Mucosa of rectum (tissue), 2 donors: Measurements from ENCODE around the gene ATAD3B.

Experiments
- H3K27ac ChIP-seq, 2 donors: one replicate each; pipeline ENCODE4 v1.7.0; 2013; ENCODE audit warnings: inconsistent platforms in 2 of 2, low read depth in 2 of 2, low read length in 2 of 2
- H3K27me3 ChIP-seq, 2 donors: one replicate each; pipeline ENCODE4 v1.7.0; 2013; ENCODE audit warnings: low read length in 2 of 2; ENCODE audit not compliant: control insufficient read depth in 2 of 2, insufficient read depth in 2 of 2
- H3K36me3 ChIP-seq, 2 donors: one replicate each; pipeline ENCODE4 v1.7.0; 2013; ENCODE audit warnings: low read length in 2 of 2; ENCODE audit not compliant: control insufficient read depth in 2 of 2, insufficient read depth in 2 of 2
- H3K4me1 ChIP-seq, 2 donors: one replicate each; pipeline ENCODE4 v1.7.0; 2013; ENCODE audit warnings: low read length in 2 of 2, mild to moderate bottlenecking in 1 of 2; ENCODE audit not compliant: control insufficient read depth in 2 of 2, insufficient read depth in 2 of 2
- H3K4me3 ChIP-seq, 2 donors: one replicate each; pipeline ENCODE4 v1.7.0; 2013; ENCODE audit warnings: low read length in 2 of 2
- H3K9ac ChIP-seq, 2 donors: one replicate each; pipeline ENCODE4 v1.7.0; 2013; ENCODE audit warnings: low read length in 2 of 2, low read depth in 1 of 2, mild to moderate bottlenecking in 1 of 2
- H3K9me3 ChIP-seq, 2 donors: one replicate each; pipeline ENCODE4 v1.7.0; 2013; ENCODE audit warnings: low read length in 2 of 2; ENCODE audit not compliant: control insufficient read depth in 2 of 2
- donor health status: healthy.
- donor health status: Normal muscosa, but diverticular disease.

The ATAD3B gene

GRCh38 chr1:1471389-1472052 lies at the start of gene ATAD3B:
ATAD3B (plus strand) TSS chr1:1471765; CDS start chr1:1471885, 120 bp downstream.
- H3K27me3 ChIP-seq: no peaks in the 10 kb centered on the region
- H3K36me3 ChIP-seq: no peaks in the 10 kb centered on the region
- H3K4me1 ChIP-seq: peaks cover 11 to 12% of the 10 kb centered on the region in 2 donors
- peak within 1 kb of the TSS; percentile 85 to 87 for H3K27ac ChIP-seq
- no peaks in the 10 kb centered on the region for H3K9me3 ChIP-seq
- H3K9ac ChIP-seq: peak within 1 kb of the TSS; percentile 78 to 81
- peak within 1 kb of the TSS; percentile 79 to 85 for H3K4me3 ChIP-seq

GRCh38 chr1:1421907-1422464 lies 49.6 kb upstream of the ATAD3B start:
- H3K4me1 ChIP-seq: peaks cover 0 to 3% of the 10 kb centered on the region in 2 donors
- no peak overlapping the region for H3K27ac ChIP-seq
- no peak overlapping the region for H3K4me3 ChIP-seq
- no peak overlapping the region for H3K9ac ChIP-seq
- no peaks in the 10 kb centered on the region for H3K36me3 ChIP-seq
- peaks cover 0 to 3% of the 10 kb centered on the region in 2 donors for H3K27me3 ChIP-seq
- no peaks in the 10 kb centered on the region for H3K9me3 ChIP-seq

- Histone ChIP-seq H3K36me3 (no peaks in the 10 kb centered on the region), H3K27me3 (peaks cover 0 to 3% of the 10 kb centered on the region in 2 donors), H3K9ac (no peak overlapping the region), H3K27ac (no peak overlapping the region), H3K9me3 (no peaks in the 10 kb centered on the region), H3K4me3 (no peak overlapping the region), H3K4me1 (peaks cover 0 to 3% of the 10 kb centered on the region in 2 donors)
Measured at GRCh38 chr1:1422465-1423244, 48.9 kb upstream of the ATAD3B start.

- no peak overlapping the region for H3K9ac ChIP-seq
- H3K4me3 ChIP-seq: no peak overlapping the region
- H3K9me3 ChIP-seq: no peaks in the 10 kb centered on the region
- no peak overlapping the region for H3K27ac ChIP-seq
- H3K36me3 ChIP-seq: no peaks in the 10 kb centered on the region
- peaks cover 0 to 3% of the 10 kb centered on the region in 2 donors for H3K4me1 ChIP-seq
- H3K27me3 ChIP-seq: peaks cover 0 to 5% of the 10 kb centered on the region in 2 donors
Measured at GRCh38 chr1:1423245-1423597, 48.3 kb upstream of the ATAD3B start.

- Histone ChIP-seq H3K4me1 (peaks cover 0 to 1% of the 10 kb centered on the region in 2 donors), H3K27me3 (peaks cover 2 to 6% of the 10 kb centered on the region in 2 donors), H3K36me3 (no peaks in the 10 kb centered on the region), H3K9ac (no peak overlapping the region), H3K4me3 (no peak overlapping the region), H3K9me3 (no peaks in the 10 kb centered on the region), H3K27ac (no peak overlapping the region)
Measured at GRCh38 chr1:1424707-1425106, 46.9 kb upstream of the ATAD3B start.

GRCh38 chr1:1425426-1425752 lies 46.2 kb upstream of the ATAD3B start:
- Histone ChIP-seq H3K4me3 (no peak overlapping the region), H3K27me3 (peaks cover 2 to 6% of the 10 kb centered on the region in 2 donors), H3K4me1 (peaks cover 0 to 4% of the 10 kb centered on the region in 2 donors), H3K9me3 (no peaks in the 10 kb centered on the region), H3K9ac (no peak overlapping the region), H3K36me3 (no peaks in the 10 kb centered on the region), H3K27ac (no peak overlapping the region)

GRCh38 chr1:1425753-1426495 lies 45.6 kb upstream of the ATAD3B start:
- H3K27me3 ChIP-seq: peaks cover 2 to 3% of the 10 kb centered on the region in 2 donors
- peaks cover 2 to 4% of the 10 kb centered on the region in 2 donors for H3K4me1 ChIP-seq
- H3K9ac ChIP-seq: no peak overlapping the region
- no peaks in the 10 kb centered on the region for H3K36me3 ChIP-seq
- H3K9me3 ChIP-seq: no peaks in the 10 kb centered on the region
- H3K4me3 ChIP-seq: no peak overlapping the region
- H3K27ac ChIP-seq: no peak overlapping the region

- no peaks in the 10 kb centered on the region for H3K9me3 ChIP-seq
- H3K4me3 ChIP-seq: no peak overlapping the region
- peaks cover 2 to 3% of the 10 kb centered on the region in 2 donors for H3K27me3 ChIP-seq
- no peak overlapping the region for H3K9ac ChIP-seq
- no peaks in the 10 kb centered on the region for H3K36me3 ChIP-seq
- H3K4me1 ChIP-seq: peaks cover 4 to 7% of the 10 kb centered on the region in 2 donors
- H3K27ac ChIP-seq: no peak overlapping the region
Measured at GRCh38 chr1:1426496-1427105, 45.0 kb upstream of the ATAD3B start.

- H3K4me3 ChIP-seq: no peak overlapping the region
- no peak overlapping the region for H3K9ac ChIP-seq
- no peaks in the 10 kb centered on the region for H3K36me3 ChIP-seq
- H3K9me3 ChIP-seq: no peaks in the 10 kb centered on the region
- no peak overlapping the region for H3K27ac ChIP-seq
- H3K27me3 ChIP-seq: peaks cover 2 to 3% of the 10 kb centered on the region in 2 donors
- peaks cover 11 to 13% of the 10 kb centered on the region in 2 donors for H3K4me1 ChIP-seq
Measured at GRCh38 chr1:1427106-1427819, 44.3 kb upstream of the ATAD3B start.
